Lung (tissue), 12 donors: Measurements from ENCODE around the gene C11orf58. TPM values are rescaled to one million over a fixed set of nuclear protein-coding genes. Genes with fewer than 3 reads are reported as not detected.

Experiments
- ATAC-seq: fragments of 200-7000 bp; cut with Tn5 transposase; one replicate; pipeline ENCODE4 v1.9.1; 2020; ENCODE audit warnings: moderate number of reproducible peaks; ENCODE audit not compliant: insufficient read depth, low FRiP score
- DNase-seq, 3 donors: peaks; one replicate each; pipeline ENCODE4 v3.0.0-alpha.2; 2013 to 2017
- H3K27ac ChIP-seq, 2 donors: one replicate each; pipeline ENCODE4 v1.5.1; 2013; ENCODE audit warnings: mild to moderate bottlenecking in 2 of 2, moderate library complexity in 2 of 2, control low read depth in 1 of 2, inconsistent platforms in 1 of 2, low read depth in 1 of 2, low read length in 1 of 2
- H3K27me3 ChIP-seq, 3 donors: one replicate each; pipeline ENCODE4 v1.5.1; 2013; ENCODE audit warnings: low read length in 2 of 3; ENCODE audit not compliant: control insufficient read depth in 3 of 3, insufficient read depth in 3 of 3
- H3K36me3 ChIP-seq, 4 donors: one replicate each; pipeline ENCODE4 v1.5.1; 2013; ENCODE audit warnings: low read length in 4 of 4, mild to moderate bottlenecking in 1 of 4, moderate library complexity in 1 of 4; ENCODE audit not compliant: control insufficient read depth in 4 of 4, insufficient read depth in 4 of 4
- H3K4me1 ChIP-seq, 5 donors: one replicate each; pipeline ENCODE4 v1.5.1; 2013; ENCODE audit warnings: low read length in 5 of 5, mild to moderate bottlenecking in 2 of 5, moderate library complexity in 1 of 5; ENCODE audit not compliant: control insufficient read depth in 5 of 5, insufficient read depth in 5 of 5
- H3K4me3 ChIP-seq: one replicate; pipeline ENCODE4 v1.5.1; 2013; ENCODE audit warnings: mild to moderate bottlenecking, control low read depth, moderate library complexity
- H3K9ac ChIP-seq, 2 donors: one replicate each; pipeline ENCODE4 v1.5.1; 2013; ENCODE audit warnings: low read length in 2 of 2, control low read depth in 1 of 2; ENCODE audit not compliant: insufficient read depth in 1 of 2
- H3K9me3 ChIP-seq, 4 donors: one replicate each; pipeline ENCODE4 v1.5.1; 2013; ENCODE audit warnings: low read length in 3 of 4, mild to moderate bottlenecking in 1 of 4, moderate library complexity in 1 of 4; ENCODE audit not compliant: control insufficient read depth in 4 of 4, insufficient read depth in 3 of 4
- WGBS, 2 donors: extraction: QIAGEN DNeasy Blood & Tissue Kit; methylation state at CpG; one replicate each; pipeline ENCODE4 v1.1.7; 2013; 5-methylcytosine and 5-hydroxymethylcytosine counted together
- polyA plus RNA-seq, 2 donors: library from polyadenylated mRNA; stranded (reverse); fragments of 200-250 nt; gene quantifications; one replicate each; pipeline ENCODE4 v1.2.1, GENCODE V29; 2013
- total RNA-seq, 2 donors: library from RNA; depleted of rRNA in 1 of 2; stranded (reverse); fragments of >200 nt in 1 of 2; gene quantifications; one replicate each; pipeline ENCODE4 v1.2.1, GENCODE V29; 2014 to 2021
- TF ChIP-seq, protein P1 (sequence below): IDR thresholded peaks from 2 replicates; pipeline ENCODE4 v1.5.1; 2012; ENCODE audit warnings: mild to moderate bottlenecking; ENCODE audit errors: control extremely low read depth, extremely low read depth
- donor health status: control.
- donor health status: control.
- donor health status: Bipolar disorder and iron deficiency.
- donor health status: healthy.
- donor health status: DM: yes; HTN: yes; CAD: no.

C11orf58 gene
- total and polyA plus RNA-seq, 4 donors = 87.2 to 219 (median 97.9) TPM

DNA sequence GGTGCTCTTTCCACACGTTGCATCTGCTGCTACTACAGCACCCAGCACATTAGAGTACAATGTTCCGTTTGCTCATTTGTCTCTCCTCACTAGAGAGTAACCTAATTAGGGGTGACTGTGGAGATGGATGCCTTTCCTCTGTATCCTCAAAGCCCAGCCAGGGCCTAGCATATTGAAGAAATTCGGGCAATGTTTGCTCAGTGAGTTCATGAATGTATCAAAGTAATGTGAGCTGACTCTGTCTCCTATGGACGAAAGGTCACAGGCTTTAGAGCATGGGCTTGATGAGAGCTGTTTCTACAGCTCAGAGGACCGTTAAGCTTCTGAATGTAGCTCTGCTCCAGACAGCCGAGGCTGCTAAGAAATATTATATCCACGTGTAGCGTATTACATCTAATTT lies 67.5 kb downstream of the C11orf58 start:
- Histone ChIP-seq H3K9ac (no peak overlapping the region), H3K4me1 (peaks cover 15 to 36% (median 20%) of the 10 kb centered on the region in 5 donors), H3K27ac (peak overlapping the region in 1 of 2 donors; percentile 18), H3K9me3 (no peaks in the 10 kb centered on the region), H3K4me3 (no peak overlapping the region), H3K36me3 (peaks cover 0 to 5% (median 0%) of the 10 kb centered on the region in 4 donors), H3K27me3 (no peaks in the 10 kb centered on the region)
- DNase-seq (peak in 1 of 3 donors; percentile 39), ATAC-seq (no peak)
- WGBS, 2 donors = 81 to 91% methylated on average over 8 of the region's 8 CpGs
- TF ChIP-seq, protein P1, sequence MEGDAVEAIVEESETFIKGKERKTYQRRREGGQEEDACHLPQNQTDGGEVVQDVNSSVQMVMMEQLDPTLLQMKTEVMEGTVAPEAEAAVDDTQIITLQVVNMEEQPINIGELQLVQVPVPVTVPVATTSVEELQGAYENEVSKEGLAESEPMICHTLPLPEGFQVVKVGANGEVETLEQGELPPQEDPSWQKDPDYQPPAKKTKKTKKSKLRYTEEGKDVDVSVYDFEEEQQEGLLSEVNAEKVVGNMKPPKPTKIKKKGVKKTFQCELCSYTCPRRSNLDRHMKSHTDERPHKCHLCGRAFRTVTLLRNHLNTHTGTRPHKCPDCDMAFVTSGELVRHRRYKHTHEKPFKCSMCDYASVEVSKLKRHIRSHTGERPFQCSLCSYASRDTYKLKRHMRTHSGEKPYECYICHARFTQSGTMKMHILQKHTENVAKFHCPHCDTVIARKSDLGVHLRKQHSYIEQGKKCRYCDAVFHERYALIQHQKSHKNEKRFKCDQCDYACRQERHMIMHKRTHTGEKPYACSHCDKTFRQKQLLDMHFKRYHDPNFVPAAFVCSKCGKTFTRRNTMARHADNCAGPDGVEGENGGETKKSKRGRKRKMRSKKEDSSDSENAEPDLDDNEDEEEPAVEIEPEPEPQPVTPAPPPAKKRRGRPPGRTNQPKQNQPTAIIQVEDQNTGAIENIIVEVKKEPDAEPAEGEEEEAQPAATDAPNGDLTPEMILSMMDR = no peak

DNA sequence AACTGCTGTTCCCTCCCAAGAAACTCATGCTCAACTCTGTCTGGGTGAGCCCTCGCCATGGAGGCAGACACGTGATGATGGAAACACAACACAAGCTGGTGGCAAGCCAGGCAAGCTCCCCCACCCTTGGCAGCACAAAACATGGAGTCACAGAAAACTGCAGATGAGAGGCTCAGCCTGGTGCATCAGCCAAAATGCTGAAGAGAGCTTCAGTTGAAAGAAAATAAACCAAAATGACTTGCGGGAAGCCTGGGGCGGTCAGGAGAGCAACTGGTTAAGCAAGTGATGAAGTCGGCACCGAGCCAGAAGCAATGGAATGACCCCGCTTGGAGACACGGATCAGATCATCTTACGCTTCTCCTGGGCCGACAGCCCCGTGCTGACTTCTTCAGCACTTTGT lies 68.3 kb downstream of the C11orf58 start:
- Histone ChIP-seq H3K4me1 (peaks cover 13 to 36% (median 20%) of the 10 kb centered on the region in 5 donors), H3K9me3 (no peaks in the 10 kb centered on the region), H3K36me3 (peaks cover 0 to 7% (median 0%) of the 10 kb centered on the region in 4 donors), H3K4me3 (no peak overlapping the region), H3K27me3 (no peaks in the 10 kb centered on the region), H3K9ac (no peak overlapping the region), H3K27ac (peak overlapping the region in 1 of 2 donors; percentile 61)
- ATAC-seq (no peak), DNase-seq (peak; percentile 76 to 82 (median 81))
- TF ChIP-seq, protein P1 = no peak
- WGBS, 2 donors = 49 to 57% methylated on average over 11 of the region's 11 CpGs

DNA sequence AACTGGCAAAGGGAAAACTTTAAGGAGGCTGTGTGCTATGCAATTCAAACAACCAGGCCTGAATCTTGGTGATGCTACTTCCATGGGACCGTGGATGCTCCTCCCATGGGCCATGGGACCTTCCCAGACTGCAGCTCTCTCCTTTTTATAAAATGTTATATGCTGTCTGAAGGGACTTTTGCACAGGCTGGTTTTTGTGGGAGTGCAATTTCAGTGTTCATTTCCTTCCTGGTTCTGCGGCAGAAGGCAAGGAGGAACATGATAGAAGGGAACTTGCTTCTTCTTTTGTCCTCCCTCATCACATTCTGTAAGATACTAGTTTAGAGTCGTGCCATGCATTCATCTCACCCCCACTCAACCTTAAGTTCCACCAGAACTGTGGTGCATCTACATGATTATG lies 68.9 kb downstream of the C11orf58 start:
- Histone ChIP-seq H3K27ac (no peak overlapping the region), H3K27me3 (no peaks in the 10 kb centered on the region), H3K9me3 (no peaks in the 10 kb centered on the region), H3K4me3 (no peak overlapping the region), H3K4me1 (peaks cover 13 to 36% (median 20%) of the 10 kb centered on the region in 5 donors), H3K9ac (no peak overlapping the region), H3K36me3 (peaks cover 0 to 4% (median 0%) of the 10 kb centered on the region in 4 donors)
- ATAC-seq = peak; percentile 9
- no peak for DNase-seq
- TF ChIP-seq, protein P1 = no peak
- 29 to 50% methylated on average over 3 of the region's 3 CpGs for WGBS, 2 donors
